Stimulated activated CD4-positive, alpha-beta T cell treated with anti-CD3 and anti-CD28 coated beads, Interleukin-15, amount 100 ng/mL, for 24 hours (primary cell): ENCODE results near the gene IQCM.

Source experiments
- DNase-seq: peaks from one replicate; pipeline ENCODE4 v3.0.0-alpha.2; 2020

IQCM gene

GRCh38 chr4:149766135-149766534, 49.5 kb downstream of the IQCM start:
- DNase-seq = no peak

DNA sequence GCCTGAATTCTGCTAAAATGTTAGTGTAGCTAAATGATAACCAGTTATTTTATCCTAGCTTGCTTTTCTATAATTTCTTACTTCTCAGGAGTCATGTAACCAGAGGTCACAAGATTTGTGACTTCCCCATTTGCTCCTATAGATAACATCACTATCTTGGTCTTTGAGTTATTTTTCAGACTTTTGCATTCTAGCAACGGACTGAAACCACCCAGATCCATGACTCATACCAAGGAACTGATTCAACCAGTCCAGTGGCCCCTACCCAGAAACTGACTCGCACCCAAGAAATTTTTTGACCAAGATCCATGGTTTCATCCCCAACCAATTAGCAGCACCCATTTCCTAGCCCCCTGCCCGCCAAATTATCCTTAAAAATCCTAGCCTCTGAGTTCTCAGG, 50.0 kb downstream of the IQCM start:
- DNase-seq = no peak

DNA sequence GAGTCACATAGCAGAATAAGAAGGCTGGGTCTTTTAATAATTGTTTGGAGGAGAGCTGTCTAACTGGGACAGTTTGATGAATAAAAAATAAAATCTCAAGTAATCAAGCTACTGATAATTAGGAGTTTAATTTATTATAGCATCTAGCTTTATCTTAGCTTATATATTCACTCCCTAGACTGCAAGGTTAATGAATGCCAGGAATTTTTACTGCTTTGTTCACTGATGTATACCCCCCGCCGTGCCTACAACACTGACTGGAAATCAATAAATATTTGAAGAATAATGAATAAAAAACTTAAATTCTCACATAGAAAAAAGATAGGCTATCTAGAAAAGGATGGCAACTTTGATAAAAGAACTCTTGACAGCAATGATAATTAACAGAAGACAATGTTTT, 59.7 kb downstream of the IQCM start:
- DNase-seq = no peak

DNA sequence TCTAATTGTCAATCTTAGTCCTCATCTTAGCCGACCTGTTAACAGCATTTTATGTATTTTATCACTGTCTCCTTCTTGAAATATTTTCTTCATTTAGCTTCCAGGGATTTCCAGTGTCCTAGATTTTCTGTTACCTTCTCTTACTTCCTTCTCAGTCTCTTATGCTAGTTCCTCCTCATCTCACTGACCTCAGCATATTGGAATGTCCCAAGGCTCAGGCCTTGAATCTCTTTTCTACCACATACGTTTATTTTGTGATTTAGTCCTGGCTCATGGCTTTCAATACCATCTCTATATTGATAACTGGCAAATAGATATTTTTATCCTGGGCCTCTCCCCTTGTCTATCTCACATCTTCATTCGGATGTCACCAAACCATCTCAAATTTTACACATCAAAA, 61.1 kb downstream of the IQCM start:
- no peak for DNase-seq

DNA sequence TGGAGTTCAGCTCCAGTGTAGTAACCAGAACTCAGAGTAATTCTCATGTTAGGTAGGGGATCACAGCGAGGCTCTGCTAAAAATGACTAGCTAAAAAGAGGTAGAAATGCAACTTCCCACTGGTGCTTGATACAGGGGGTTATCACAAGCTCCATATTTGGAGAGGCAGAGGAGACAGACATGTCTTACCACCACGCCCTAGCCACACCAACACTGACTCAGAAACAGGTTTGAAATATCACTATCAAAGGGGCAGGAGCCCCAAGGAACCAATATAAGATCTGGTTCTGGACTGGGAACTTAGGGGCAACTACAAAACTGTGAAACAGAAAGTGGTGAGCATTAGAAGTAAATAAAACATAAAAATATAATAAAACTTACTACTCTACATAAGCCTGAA, 62.9 kb downstream of the IQCM start:
- DNase-seq = no peak

DNA sequence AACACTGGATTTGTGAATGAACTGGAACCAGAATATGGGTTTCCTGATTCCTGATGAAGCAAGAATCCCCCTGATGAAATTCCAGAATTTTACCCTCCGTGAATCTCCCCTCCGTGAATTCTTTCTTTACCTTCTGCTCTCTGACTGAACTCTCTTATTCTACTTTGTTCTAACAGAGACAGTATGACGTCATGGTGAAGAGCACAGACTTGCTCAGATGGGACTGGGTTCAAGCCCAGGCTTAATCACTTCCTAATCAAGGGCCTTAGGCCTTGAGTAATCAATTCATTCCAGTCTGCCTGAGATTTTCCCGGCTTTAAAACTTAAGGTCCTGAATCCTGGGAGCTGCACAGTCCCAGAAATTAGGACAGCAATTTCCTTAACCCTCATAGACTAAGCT, 64.5 kb downstream of the IQCM start:
- no peak for DNase-seq

DNA sequence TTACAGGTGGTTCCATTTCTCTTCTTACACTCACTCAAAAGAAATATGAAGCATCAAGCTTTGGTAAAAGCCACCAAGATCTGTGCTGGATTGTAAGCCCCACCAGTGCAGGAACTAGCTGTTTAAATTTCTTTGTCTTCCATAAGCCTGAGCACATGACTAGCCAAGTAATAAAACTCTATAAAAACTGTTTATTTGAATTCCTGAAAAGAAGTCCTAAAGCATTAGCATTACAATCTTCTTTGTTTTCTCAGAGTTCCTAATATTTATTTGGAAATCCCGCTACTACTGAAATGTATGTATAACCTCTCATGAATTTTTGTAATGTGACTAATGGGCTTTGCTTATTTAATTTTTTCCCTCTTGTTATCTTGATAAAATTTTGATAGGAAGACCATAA, 65.9 kb downstream of the IQCM start:
- DNase-seq = no peak

DNA sequence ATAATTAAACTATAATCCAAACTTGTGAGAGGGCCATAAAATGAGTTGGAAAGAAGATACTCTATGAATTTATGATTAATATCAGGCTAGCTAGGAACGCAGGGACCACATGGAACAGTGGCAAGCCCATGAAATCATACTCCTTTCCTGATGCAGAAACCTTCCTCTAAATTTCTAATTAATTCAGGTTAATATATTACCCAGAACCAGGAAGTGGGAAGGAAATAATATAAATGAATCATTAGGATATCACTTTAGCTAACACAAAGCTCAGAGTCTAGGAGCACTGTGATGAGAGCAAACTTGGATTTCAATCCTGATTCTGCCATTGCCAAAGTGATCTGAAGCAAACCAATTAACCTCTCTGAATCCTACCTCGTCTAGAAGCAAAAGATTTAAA, 68.0 kb downstream of the IQCM start:
- no peak for DNase-seq

- no peak for DNase-seq
Observed at GRCh38 chr4:149746276-149746675, 69.4 kb downstream of the IQCM start.

DNA sequence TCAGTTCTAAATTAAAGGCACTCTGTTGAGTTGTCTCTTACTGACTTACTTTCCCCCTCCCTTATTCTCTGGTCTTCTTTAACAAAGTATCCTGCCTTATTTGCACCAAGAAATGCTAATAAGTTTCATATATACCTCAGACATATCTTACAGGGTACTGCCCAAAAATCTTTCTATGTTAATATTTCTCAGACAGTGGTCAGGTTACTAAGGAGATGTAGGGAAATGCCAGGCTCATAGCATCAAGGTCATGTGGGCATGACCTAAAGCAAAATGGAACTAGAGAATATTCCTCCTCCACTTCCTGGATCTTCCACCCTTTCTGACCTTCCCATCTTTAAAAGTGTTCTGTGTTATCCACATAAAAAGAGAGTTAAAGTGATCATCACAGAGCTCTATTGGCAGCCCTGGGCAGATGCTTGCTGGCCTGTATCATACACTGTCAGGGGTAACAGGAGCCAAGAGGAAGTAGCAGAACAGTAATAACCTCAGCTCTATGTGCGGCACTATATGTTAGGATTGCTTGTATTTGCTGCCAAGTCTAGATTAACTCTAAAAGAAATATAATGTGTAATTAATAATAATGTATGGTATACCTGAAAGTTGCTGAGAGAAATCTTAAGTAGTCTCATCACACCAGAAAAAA, 74.3 kb downstream of the IQCM start:
- no peak for DNase-seq

DNA sequence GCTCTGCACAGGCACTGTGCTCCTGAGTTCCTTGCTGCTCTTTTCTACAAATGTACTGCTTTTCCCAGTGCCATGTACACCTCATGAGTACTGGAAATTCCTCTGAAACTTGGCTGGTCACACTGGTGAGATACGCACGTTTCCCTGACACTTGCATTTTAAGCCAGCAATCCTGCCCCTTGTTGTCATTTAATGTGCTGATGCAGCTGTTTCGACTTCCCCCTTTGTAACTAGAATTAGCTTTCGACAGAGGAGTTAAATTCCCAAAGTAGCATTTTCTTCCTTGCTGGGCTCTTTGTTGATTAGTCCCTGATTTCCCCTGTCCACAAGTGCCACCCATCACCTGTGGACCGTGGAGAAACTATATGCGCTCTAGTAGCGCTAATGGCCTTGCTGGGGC, 77.5 kb downstream of the IQCM start:
- DNase-seq = no peak

DNA sequence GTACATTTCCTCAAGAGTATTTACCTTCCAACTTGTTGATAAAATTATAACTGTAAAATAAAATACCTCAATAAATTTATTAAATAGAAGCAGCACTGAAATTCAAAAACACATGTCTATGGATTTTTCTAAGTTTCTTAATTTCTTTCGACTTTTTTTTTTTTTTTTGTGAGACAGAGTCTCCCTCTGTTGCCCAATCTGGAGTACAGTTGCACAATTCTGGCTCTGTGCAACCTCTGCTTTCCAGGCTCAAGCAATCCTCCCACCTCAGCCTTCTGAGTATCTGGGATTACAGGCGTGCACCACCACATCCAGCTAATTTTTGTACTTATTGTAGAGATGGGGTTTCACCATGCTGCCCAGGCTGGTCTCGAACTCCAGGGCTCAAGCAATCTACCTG, 79.8 kb downstream of the IQCM start:
- no peak for DNase-seq

GRCh38 chr4:149728444-149728843, 87.2 kb downstream of the IQCM start:
- no peak for DNase-seq

DNA sequence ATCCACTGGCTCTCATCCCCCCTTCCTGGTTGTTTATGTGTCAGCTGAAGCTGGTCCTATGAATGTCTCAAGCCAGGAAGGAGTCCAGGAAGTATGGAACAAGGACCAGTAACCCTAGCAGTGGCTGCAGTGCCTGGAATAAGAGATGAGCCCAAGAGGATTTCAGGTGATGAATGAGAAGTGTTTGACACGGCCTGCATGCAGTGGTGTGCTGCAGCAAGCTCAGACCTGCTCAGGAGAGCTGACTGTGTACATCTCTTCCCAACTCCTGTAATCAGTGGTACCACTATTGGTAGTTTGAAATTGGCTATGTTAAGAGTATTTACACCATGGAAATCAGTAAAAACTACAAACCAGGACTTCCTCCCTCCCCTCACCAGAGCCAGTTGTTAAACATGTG, 88.0 kb downstream of the IQCM start:
- DNase-seq = no peak

DNA sequence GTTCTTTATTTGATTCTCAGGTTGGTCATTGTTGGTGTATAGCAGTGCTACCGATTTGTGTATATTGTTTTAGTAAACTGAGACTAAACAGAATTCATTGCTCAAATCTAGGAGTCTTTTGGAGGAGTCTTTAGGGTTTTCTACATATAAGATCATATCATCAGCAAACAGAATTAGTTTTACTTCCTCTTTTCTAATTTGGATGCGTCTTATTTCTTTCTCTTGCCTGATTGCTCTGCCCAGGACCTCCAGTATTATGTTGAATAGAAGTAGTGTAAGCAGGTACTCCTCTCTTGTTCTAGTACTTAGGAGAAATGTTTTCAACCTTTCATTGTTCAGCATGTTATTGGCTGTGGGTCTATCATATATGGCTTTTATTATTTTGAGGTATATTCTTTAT, 92.6 kb downstream of the IQCM start:
- no peak for DNase-seq

DNA sequence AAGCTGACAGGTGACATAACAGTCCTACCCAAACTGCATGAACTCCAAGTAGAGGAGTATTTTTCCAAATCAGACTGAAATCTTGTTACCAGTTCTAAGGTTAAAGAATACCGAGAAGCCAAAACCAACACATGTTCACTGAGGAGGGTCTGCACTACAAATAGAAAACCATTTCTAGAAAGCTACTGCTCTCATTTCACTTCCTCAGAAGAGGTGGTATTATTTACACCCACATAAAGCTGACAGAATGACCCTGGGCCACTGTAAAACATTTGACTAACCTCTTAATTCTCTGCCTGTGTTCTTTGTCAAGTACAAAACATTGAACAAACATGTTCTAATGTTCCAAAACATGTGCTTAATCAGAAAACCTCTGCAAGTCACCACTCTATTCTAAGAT, 95.8 kb downstream of the IQCM start:
- no peak for DNase-seq

GRCh38 chr4:149719357-149719756, 96.3 kb downstream of the IQCM start:
- DNase-seq = no peak

DNA sequence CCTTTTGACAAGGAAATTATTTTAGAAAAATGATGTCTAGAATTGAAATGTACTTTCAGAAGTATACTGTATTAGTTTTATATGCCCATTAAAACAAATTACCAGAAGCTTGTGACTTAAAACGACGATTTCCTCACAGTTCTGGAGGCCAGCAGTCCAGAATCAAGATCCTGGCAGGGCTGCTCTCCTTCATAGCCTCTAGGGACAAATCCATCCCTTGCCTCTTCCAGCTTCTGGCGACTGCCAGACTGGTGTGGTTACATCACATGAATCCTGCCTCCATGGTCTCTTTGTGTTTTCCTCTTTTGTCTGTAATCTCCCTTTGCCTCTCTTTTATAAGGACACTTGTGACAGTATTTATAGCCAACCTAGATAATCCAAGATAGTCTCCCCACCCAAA, 97.1 kb downstream of the IQCM start:
- DNase-seq = no peak

GRCh38 chr4:149716728-149717127, 98.9 kb downstream of the IQCM start:
- DNase-seq = no peak

GRCh38 chr4:149715822-149716585, 99.6 kb downstream of the IQCM start:
- no peak for DNase-seq

- no peak for DNase-seq
Observed at GRCh38 chr4:149713031-149713430, 102.6 kb downstream of the IQCM start.

GRCh38 chr4:149711593-149712365, 103.9 kb downstream of the IQCM start:
- no peak for DNase-seq

GRCh38 chr4:149709640-149710039, 106.0 kb downstream of the IQCM start:
- no peak for DNase-seq

GRCh38 chr4:149708513-149709130, 107.0 kb downstream of the IQCM start:
- no peak for DNase-seq
